GM21447 (cell line): ENCODE results near the gene DTNA.
"Not testable (repeated sequence)": the region's sequence is repeated elsewhere in the genome, so short reads cannot be mapped to it uniquely, and the experiment has no call there.

Experiments used
- ATAC-seq: cut with Tn5 transposase; IDR thresholded peaks from one replicate; pipeline ENCODE4 v1.9.1; 2021; ENCODE audit not compliant: unreplicated experiment

Gene DTNA

GRCh38 chr18:34887881-34888580, 177.9 kb downstream of the DTNA start:
- no peak for ATAC-seq

DNA sequence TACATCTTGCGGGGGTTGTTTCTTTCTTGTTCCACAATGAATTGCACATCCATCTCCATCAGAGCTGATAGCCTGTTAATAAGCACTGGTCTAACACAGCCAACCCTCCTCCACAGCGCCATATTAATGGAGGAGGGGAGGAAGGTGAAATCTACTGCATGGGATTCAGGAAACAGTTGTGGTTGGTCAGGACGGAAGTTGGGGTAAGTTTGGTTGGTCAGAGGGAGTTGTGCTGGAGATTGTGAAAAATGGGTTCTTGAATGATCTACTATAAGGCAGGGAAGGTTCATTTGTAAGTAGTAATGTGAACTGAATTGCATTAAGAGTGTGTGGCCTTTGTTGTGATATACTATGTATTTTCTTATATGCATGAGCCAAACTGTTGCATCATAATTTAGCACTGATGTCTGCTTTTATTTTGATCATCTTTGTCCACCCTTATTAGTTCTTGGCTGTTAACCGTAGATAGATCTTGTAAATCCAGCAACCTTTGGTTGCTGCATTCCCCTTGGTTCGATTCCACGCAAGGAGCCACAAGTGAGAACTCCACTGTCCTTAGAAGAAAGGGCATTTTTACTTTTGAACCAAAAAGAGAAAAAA, 180.5 kb downstream of the DTNA start:
- no peak for ATAC-seq

- no peak for ATAC-seq
Observed at GRCh38 chr18:34892379-34892778, 182.3 kb downstream of the DTNA start.

DNA sequence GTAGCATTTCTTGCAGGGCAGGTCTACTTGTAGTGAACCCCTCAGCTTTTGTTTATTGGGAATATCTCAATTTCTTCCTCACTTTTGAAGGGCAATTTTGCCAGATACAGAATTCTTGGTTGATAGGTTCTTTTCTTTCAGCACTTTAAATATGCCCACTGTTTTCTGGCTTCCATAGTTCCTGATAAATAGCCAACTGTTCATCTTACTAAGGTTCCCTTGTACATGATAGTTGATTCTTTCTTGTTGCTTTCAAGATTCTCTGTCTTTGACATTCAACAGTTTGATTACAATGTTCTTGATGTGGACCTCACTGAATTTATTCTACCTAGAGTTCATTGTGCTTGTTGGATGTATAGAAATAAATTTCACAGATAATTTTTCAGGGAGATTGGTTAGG, 183.1 kb downstream of the DTNA start:
- ATAC-seq = no peak

DNA sequence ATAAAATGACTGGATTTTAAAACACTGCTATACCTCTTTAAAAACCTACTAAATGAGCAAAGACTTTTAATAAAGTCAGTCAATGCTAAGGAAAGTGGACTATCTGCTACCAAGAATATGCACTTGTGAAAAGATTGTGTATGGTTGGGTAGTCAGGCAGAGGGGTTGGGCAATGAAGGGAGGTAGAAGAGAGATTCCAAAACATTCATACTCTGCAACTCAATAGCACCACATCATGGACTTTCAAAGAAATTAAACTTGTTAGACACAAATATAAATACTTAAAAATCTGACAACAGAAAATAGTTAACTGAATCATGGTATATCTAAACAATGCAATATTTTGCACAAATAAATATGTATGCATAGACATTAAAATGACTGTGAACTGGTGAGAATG, 191.2 kb downstream of the DTNA start:
- no peak for ATAC-seq

GRCh38 chr18:34904994-34905393, 194.9 kb downstream of the DTNA start:
- ATAC-seq = no peak

- ATAC-seq = not testable (repeated sequence)
Observed at GRCh38 chr18:34906985-34907384, 196.9 kb downstream of the DTNA start.

DNA sequence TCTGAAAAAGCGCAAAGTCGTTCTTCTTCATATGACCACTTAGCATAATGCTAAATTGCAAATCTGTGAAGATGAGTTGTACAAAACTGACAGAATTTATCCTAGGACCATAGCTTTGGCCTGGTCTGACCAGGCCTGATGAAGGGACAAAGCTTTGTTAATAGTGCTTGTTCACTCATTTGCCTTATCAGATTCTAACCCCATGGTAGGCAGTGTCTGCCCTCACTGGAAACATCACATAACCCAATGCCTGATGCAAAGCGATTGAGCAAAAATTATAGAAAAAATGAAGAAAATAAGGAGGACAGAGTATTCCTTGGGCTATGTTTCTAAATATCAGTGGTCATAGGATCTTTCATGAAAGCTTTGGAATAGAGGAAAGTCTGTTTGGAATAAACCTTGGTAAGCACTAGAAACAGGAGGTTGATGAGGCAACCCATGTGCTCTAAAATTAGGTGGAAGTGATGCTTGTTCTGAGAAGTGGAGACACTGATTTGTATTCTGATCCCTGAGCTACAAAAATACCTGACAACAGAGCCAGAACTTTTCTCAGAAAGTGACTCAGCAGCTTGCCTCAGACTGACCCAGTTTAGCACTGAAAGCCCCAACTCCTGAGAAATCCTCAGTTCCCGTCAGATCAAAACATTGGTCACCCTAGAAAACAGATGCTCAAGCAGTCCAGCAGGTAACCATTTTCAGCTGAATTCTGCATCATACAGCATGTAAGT, 199.7 kb downstream of the DTNA start:
- no peak for ATAC-seq

GRCh38 chr18:34911081-34911480, 201.0 kb downstream of the DTNA start:
- ATAC-seq = no peak

- no peak for ATAC-seq
Observed at GRCh38 chr18:34911661-34912384, 201.7 kb downstream of the DTNA start.

- ATAC-seq = no peak
Observed at GRCh38 chr18:34913837-34914661, 204.0 kb downstream of the DTNA start.

- no peak for ATAC-seq
Observed at GRCh38 chr18:34915046-34915445, 204.9 kb downstream of the DTNA start.

DNA sequence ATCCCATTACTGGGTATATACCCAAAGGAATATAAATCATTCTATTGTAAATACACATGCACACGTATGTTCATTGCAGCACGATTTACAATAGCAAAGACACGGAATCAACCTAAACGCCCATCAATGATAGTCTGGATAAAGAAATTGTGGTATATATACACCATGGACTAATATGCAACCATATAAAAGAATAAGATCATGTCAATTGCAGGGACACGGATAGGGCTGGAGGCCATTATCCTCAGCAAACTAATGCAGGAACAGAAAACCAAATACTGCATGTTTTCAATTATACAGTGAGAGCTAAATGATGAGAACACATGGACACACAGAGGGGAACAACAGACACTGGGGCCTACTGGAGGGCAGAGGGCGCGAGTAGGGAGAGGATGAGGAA, 206.4 kb downstream of the DTNA start:
- not testable (repeated sequence) for ATAC-seq

- ATAC-seq = no peak
Observed at GRCh38 chr18:34918856-34919255, 208.8 kb downstream of the DTNA start.

GRCh38 chr18:34921226-34921625, 211.1 kb downstream of the DTNA start:
- ATAC-seq = no peak

DNA sequence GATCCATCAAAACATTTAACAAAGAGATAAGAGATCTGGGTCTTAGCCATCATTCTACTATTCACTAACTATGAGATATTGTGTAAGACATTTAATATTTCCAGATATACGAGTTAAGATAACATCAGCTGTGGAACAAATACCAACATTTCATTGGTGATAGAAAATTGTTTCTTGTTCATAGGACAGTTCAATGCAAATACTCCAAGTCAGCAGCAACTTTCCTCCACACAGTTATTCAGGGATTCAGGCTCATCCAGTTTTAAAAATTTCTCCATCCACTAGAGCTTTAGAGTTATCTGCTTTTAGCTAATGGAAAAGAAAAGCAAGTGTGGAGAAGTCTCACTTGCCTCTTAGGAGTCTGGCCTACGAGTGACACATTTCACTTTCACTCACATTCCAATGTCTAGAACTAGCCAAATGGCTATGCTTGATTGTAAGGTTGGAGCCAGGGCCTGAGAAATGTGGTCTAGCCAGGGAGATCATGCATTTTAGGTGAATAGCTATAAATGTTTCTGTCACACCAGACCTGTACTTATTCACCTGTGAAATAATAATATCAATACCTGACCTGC, 211.8 kb downstream of the DTNA start:
- ATAC-seq = no peak

DNA sequence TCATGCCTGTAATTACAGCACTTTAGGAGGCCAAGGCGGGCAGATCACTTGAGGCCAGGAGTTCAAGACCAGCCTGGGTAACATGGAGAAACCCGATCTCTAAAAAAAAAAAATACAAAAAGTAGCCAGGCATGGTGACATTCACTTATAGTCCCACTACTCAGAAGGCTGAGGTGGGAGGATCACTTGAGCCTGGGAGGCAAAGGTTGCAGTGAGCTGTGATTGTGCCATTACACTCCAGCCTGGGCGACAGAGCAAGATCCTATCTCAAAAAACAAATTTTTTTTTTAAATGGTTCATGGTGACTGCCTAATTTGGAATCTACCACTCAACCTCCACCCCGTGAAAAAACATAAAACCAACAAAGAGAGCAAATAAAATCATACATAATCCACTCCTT, 212.5 kb downstream of the DTNA start:
- not testable (repeated sequence) for ATAC-seq

DNA sequence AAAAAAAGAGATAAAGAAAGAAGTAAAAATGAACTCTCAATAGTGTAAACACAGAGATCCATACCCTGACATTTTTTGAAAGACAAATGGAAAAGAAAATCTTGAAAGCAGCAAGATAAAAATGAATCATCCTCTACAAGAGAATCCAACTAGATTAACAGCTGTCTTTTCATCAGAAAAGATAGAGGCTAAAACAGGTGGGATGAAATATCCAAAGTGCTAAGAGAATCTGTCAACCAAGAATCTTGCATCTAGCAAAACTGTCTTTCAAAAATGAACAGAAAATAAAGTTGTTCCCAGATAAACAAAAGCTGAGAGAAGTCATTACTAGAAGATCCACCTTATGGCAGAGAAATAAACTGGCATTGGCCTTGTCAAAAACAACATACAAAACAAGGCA, 213.8 kb downstream of the DTNA start:
- ATAC-seq = no peak

DNA sequence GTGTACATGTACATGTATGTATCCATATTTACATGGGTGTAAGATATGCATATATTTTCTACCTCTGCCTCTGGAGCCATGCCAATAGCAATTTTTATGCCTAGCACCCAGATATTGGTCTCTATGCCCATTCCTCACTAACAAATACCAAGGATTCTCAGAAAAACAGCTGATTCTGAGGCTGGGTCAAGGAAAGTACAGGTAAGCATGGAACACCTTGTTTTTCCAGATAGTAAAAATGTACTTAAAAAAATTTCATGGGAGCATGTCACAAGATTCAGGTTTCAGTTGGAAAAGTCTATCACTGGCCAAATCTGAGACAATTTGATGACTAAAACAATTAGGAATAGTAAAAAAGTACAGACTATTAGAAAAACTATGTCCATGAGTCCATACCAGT, 216.6 kb downstream of the DTNA start:
- no peak for ATAC-seq

DNA sequence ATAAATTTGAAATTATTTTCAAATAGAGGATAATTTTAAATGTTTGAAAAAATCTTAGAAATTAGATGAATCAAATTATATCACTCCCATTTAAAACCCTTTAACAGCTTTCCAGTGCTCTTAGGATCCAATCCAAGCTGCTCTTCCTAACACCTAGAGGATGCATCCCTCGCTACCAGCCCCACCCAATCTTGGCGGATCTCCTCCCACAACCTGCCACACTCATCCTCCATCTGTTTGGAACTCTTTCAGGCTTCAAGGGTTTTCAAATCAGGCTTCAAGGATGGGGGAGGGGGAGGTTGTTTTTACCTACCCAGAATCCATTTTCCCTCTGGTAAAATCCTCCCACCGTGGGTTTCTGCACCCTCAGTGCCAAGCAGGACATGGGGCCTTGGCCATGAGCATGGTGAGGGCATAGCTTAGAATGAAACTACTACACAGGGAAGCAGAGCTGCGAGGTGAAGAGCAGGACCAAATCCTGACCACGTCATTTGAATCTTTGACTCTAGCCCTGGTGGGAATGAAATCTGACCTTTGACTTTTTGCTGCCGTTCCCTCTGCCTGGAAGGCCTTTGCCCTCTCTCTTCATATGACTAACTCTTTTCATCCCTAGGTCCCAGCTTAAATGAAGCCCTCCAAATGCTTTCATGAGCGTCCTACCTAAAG, 218.1 kb downstream of the DTNA start:
- ATAC-seq = no peak
